ENCODE measurements around the gene POU2F3.

POU2F3 gene

GRCh38 chr11:120281143-120281795, 41.3 kb downstream of the POU2F3 start:
- DNase-seq (ENCODE audit: low read depth, low spot score), result no peak

GRCh38 chr11:120283124-120283523, 43.2 kb downstream of the POU2F3 start:
- no peak for DNase-seq (ENCODE audit: low read depth, low spot score)

- no peak for DNase-seq (ENCODE audit: low read depth, low spot score)
These were observed 44.3 kb downstream of the POU2F3 start for GRCh38 chr11:120284272-120284671.

- DNase-seq (ENCODE audit: low read depth, low spot score), result no peak
These were observed 45.3 kb downstream of the POU2F3 start for GRCh38 chr11:120285256-120285655.

GRCh38 chr11:120288021-120288420, 48.1 kb downstream of the POU2F3 start:
- no peak for DNase-seq (ENCODE audit: low read depth, low spot score)

GRCh38 chr11:120289426-120289825, 49.5 kb downstream of the POU2F3 start:
- DNase-seq (ENCODE audit: low read depth, low spot score), result no peak

GRCh38 chr11:120290956-120291355, 51.0 kb downstream of the POU2F3 start:
- no peak for DNase-seq (ENCODE audit: low read depth, low spot score)

GRCh38 chr11:120293038-120293800, 53.3 kb downstream of the POU2F3 start:
- no peak for DNase-seq (ENCODE audit: low read depth, low spot score)

GRCh38 chr11:120294096-120294495, 54.2 kb downstream of the POU2F3 start:
- no peak for DNase-seq (ENCODE audit: low read depth, low spot score)

GRCh38 chr11:120295099-120295498, 55.2 kb downstream of the POU2F3 start:
- no peak for DNase-seq (ENCODE audit: low read depth, low spot score)

GRCh38 chr11:120296554-120296953, 56.6 kb downstream of the POU2F3 start:
- DNase-seq (ENCODE audit: low read depth, low spot score), result no peak

- DNase-seq (ENCODE audit: low read depth, low spot score), result no peak
These were observed 58.5 kb downstream of the POU2F3 start for GRCh38 chr11:120298461-120298860.

GRCh38 chr11:120302001-120302805, 62.3 kb downstream of the POU2F3 start:
- DNase-seq (ENCODE audit: low read depth, low spot score), result no peak

- DNase-seq (ENCODE audit: low read depth, low spot score), result no peak
These were observed 63.2 kb downstream of the POU2F3 start for GRCh38 chr11:120303004-120303637.

GRCh38 chr11:120304526-120304925, 64.6 kb downstream of the POU2F3 start:
- DNase-seq (ENCODE audit: low read depth, low spot score), result no peak

GRCh38 chr11:120305286-120305685, 65.3 kb downstream of the POU2F3 start:
- DNase-seq (ENCODE audit: low read depth, low spot score), result no peak

GRCh38 chr11:120306519-120307242, 66.7 kb downstream of the POU2F3 start:
- no peak for DNase-seq (ENCODE audit: low read depth, low spot score)

GRCh38 chr11:120307476-120307875, 67.5 kb downstream of the POU2F3 start:
- no peak for DNase-seq (ENCODE audit: low read depth, low spot score)

- no peak for DNase-seq (ENCODE audit: low read depth, low spot score)
These were observed 68.1 kb downstream of the POU2F3 start for GRCh38 chr11:120308081-120308480.

- DNase-seq (ENCODE audit: low read depth, low spot score), result no peak
These were observed 70.9 kb downstream of the POU2F3 start for GRCh38 chr11:120310870-120311269.

- DNase-seq (ENCODE audit: low read depth, low spot score), result no peak
These were observed 74.9 kb downstream of the POU2F3 start for GRCh38 chr11:120314861-120315260.

All from brain pericyte (primary cell).